ENCODE results near the gene SLC25A21.

DNA sequence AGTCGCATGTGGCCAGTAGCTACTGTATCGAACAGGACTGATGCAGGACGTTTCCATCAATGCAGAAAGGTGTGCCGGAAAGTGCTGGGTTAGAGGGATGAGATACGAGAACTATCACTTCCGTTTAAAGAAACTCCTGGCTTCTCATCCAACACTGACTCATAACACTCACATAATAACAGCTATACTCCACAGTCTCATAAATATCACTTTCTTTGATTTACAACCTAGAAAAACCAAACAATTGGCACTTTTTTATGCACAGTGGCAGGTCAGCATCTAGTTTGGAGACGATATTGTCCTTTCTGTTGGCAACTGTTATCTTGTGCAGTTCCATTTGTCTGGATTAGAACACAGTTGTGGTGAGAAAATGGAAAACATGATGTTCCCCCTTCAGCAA is 43.4 kb downstream of the SLC25A21 start:
- TF ChIP-seq POLR2AphosphoS5 (IDR thresholded peaks at IDR 0.05; ENCODE audit: borderline replicate concordance, low read depth, low read length) (no peak), EZH2 (IDR thresholded peaks at IDR 0.05) (no peak)

Data from SK-N-MC (cell line).